SKM-1 treated with dmso at 0.1 percent for 144 hours (cell line): ENCODE data around the gene TMEM63C.

Experiments used
- DNase-seq: peaks from one replicate; lab custom pipeline; 2025; ENCODE audit not compliant: unreplicated experiment; lab: John Stamatoyannopoulos, UW

TMEM63C gene

GRCh38 chr14:77181603-77182437 is at the start of gene TMEM63C:
Gene TMEM63C (plus strand): TSS chr14:77181798. CDS start chr14:77218814, 37,016 bp downstream.
- peak; percentile 65 for DNase-seq

- DNase-seq, result no peak
Observed at GRCh38 chr14:77131871-77132486, 49.6 kb upstream of the TMEM63C start.

- DNase-seq, result no peak
Observed at GRCh38 chr14:77133720-77134338, 47.8 kb upstream of the TMEM63C start.

- no peak for DNase-seq
Observed at GRCh38 chr14:77139022-77139421, 42.6 kb upstream of the TMEM63C start.

- no peak for DNase-seq
Observed at GRCh38 chr14:77139540-77140358, 41.8 kb upstream of the TMEM63C start.

- no peak for DNase-seq
Observed at GRCh38 chr14:77140359-77141213, 41.0 kb upstream of the TMEM63C start.

- DNase-seq, result no peak
Observed at GRCh38 chr14:77141214-77142004, 40.2 kb upstream of the TMEM63C start, which contains the start of gene ZDHHC22. Gene ZDHHC22 (minus strand): TSS chr14:77141791. CDS start chr14:77139738, 2,053 bp downstream.

- DNase-seq, result no peak
Observed at GRCh38 chr14:77142005-77142800, 39.4 kb upstream of the TMEM63C start.

- no peak for DNase-seq
Observed at GRCh38 chr14:77143071-77143470, 38.5 kb upstream of the TMEM63C start.

GRCh38 chr14:77144412-77145115 is 37.0 kb upstream of the TMEM63C start:
- no peak for DNase-seq

- no peak for DNase-seq
Observed at GRCh38 chr14:77145975-77146740, 35.4 kb upstream of the TMEM63C start.

- DNase-seq, result no peak
Observed at GRCh38 chr14:77148510-77149231, 32.9 kb upstream of the TMEM63C start.

- DNase-seq, result no peak
Observed at GRCh38 chr14:77151245-77151644, 30.4 kb upstream of the TMEM63C start.

- no peak for DNase-seq
Observed at GRCh38 chr14:77151918-77152588, 29.5 kb upstream of the TMEM63C start.

- no peak for DNase-seq
Observed at GRCh38 chr14:77153802-77154201, 27.8 kb upstream of the TMEM63C start.

- DNase-seq, result no peak
Observed at GRCh38 chr14:77154421-77154820, 27.2 kb upstream of the TMEM63C start.
